ENCODE data around the gene CST11.

Gene CST11, protein sequence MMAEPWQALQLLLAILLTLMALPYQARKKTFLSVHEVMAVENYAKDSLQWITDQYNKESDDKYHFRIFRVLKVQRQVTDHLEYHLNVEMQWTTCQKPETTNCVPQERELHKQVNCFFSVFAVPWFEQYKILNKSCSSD

GRCh38 chr20:23452776-23453175 lies at the start of gene CST11:
Gene CST11 (minus strand): TSS chr20:23452876. CDS start chr20:23452811, 65 bp downstream.
- no peaks in the 10 kb centered on the region for H3K4me1 ChIP-seq (ENCODE audit: insufficient read depth, low read length)
- no peak within 1 kb of the TSS for H3K4me3 ChIP-seq (ENCODE audit: low read length)
- no peaks in the 10 kb centered on the region for H3K36me3 ChIP-seq (ENCODE audit: insufficient read depth, low read depth, low read length)
- no peaks in the 10 kb centered on the region for H3K9me3 ChIP-seq (ENCODE audit: insufficient read depth, low read depth, low read length)
- no peaks in the 10 kb centered on the region; the same call in 1 of the 2 replicates for H3K27me3 ChIP-seq (ENCODE audit: insufficient read depth, low read length)
- H3K9ac ChIP-seq (ENCODE audit: low read depth, low read length) = no peak within 1 kb of the TSS
- no peak within 1 kb of the TSS for H3K27ac ChIP-seq (ENCODE audit: low read length)

GRCh38 chr20:23501926-23502325 lies 49.2 kb upstream of the CST11 start:
- H3K36me3 ChIP-seq (ENCODE audit: insufficient read depth, low read depth, low read length) = no peaks in the 10 kb centered on the region
- H3K27ac ChIP-seq (ENCODE audit: low read length) = no peak overlapping the region
- no peaks in the 10 kb centered on the region for H3K27me3 ChIP-seq (ENCODE audit: insufficient read depth, low read length)
- no peak overlapping the region for H3K9ac ChIP-seq (ENCODE audit: low read depth, low read length)
- H3K4me1 ChIP-seq (ENCODE audit: insufficient read depth, low read length) = no peaks in the 10 kb centered on the region
- H3K4me3 ChIP-seq (ENCODE audit: low read length) = no peak overlapping the region
- peaks cover 4% of the 10 kb centered on the region for H3K9me3 ChIP-seq (ENCODE audit: insufficient read depth, low read depth, low read length)

DNA sequence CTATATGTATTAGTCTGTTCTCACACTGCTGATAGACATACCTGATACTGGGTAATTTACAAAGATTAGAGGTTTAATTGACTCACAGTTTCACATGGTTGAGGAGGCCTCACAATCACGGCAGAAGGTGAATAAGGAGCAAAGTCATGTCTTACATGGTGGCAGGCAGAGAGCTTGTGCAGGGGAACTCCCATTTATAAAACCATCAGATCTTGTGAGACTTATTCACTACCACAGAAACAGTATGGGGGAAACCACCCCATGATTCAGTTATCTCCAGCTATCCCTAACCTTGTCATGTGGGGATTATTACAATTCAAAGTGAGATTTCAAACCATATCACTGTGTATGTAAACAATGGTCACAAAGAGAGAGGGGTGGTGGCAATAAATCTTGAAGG lies 44.9 kb upstream of the CST11 start:
- H3K4me1 ChIP-seq (ENCODE audit: insufficient read depth, low read length) = no peaks in the 10 kb centered on the region
- peaks cover 14% of the 10 kb centered on the region for H3K9me3 ChIP-seq (ENCODE audit: insufficient read depth, low read depth, low read length)
- no peak overlapping the region for H3K9ac ChIP-seq (ENCODE audit: low read depth, low read length)
- H3K36me3 ChIP-seq (ENCODE audit: insufficient read depth, low read depth, low read length) = no peaks in the 10 kb centered on the region
- no peak overlapping the region for H3K4me3 ChIP-seq (ENCODE audit: low read length)
- H3K27me3 ChIP-seq (ENCODE audit: insufficient read depth, low read length) = no peaks in the 10 kb centered on the region
- no peak overlapping the region for H3K27ac ChIP-seq (ENCODE audit: low read length)

GRCh38 chr20:23493172-23493772 lies 40.6 kb upstream of the CST11 start:
- H3K27ac ChIP-seq (ENCODE audit: low read length) = no peak overlapping the region
- peaks cover 14% of the 10 kb centered on the region for H3K9me3 ChIP-seq (ENCODE audit: insufficient read depth, low read depth, low read length)
- H3K4me3 ChIP-seq (ENCODE audit: low read length) = no peak overlapping the region
- no peaks in the 10 kb centered on the region for H3K4me1 ChIP-seq (ENCODE audit: insufficient read depth, low read length)
- no peaks in the 10 kb centered on the region for H3K36me3 ChIP-seq (ENCODE audit: insufficient read depth, low read depth, low read length)
- no peaks in the 10 kb centered on the region for H3K27me3 ChIP-seq (ENCODE audit: insufficient read depth, low read length)
- H3K9ac ChIP-seq (ENCODE audit: low read depth, low read length) = no peak overlapping the region

DNA sequence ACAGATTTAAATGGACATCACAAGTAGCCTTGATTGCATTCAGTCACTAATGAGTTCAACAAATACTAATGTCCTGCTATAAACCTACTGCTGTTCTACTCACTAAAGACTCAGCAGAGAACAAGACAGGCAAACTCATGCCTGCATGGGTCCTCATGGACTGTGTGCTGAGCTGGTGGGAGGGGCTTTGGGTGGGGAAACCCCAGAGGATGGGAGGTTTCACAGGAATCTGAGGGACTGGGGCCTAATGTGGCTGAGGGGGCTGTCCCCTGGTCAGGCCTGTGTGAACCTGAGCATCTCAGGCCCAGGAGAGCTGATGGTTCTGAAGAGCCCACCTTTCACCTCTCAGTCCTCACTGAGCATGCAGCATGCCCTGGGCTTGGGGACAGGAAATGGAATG lies 39.6 kb upstream of the CST11 start:
- no peaks in the 10 kb centered on the region for H3K36me3 ChIP-seq (ENCODE audit: insufficient read depth, low read depth, low read length)
- H3K4me1 ChIP-seq (ENCODE audit: insufficient read depth, low read length) = no peaks in the 10 kb centered on the region
- H3K4me3 ChIP-seq (ENCODE audit: low read length) = no peak overlapping the region
- peaks cover 12% of the 10 kb centered on the region; the same call in 1 of the 2 replicates for H3K9me3 ChIP-seq (ENCODE audit: insufficient read depth, low read depth, low read length)
- H3K27ac ChIP-seq (ENCODE audit: low read length) = no peak overlapping the region
- H3K9ac ChIP-seq (ENCODE audit: low read depth, low read length) = no peak overlapping the region
- H3K27me3 ChIP-seq (ENCODE audit: insufficient read depth, low read length) = no peaks in the 10 kb centered on the region

DNA sequence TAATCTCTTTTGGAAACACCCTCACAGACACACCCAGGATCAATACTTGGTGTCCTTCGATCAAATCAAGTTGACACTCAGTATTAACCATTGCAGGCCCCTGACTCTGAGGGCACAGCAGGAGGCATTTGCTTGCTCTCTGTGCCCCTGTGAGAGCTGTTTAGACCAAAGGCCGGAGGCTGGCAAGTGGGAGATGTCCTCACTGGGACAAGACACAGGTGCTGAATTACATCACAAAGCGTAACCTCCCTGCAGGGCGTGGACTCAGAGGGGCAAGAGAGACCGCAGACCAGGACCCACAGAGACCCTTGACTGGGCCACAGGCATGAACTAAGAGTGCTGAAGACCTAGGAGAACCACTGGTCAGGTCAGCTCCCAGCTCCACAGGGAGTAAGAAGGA lies 38.1 kb upstream of the CST11 start, which contains the start of gene CST8:
Gene CST8 (plus strand): TSS at position 301 of the 400 bp plus-strand sequence. CDS start 551 bp downstream, outside the sequence.
- 0 out of 2 replicates have a peak, but pooled peaks cover 3% of the 10 kb centered on the region for H3K9me3 ChIP-seq (ENCODE audit: insufficient read depth, low read depth, low read length)
- H3K27me3 ChIP-seq (ENCODE audit: insufficient read depth, low read length) = no peaks in the 10 kb centered on the region
- no peak within 1 kb of the TSS for H3K27ac ChIP-seq (ENCODE audit: low read length)
- no peaks in the 10 kb centered on the region for H3K4me1 ChIP-seq (ENCODE audit: insufficient read depth, low read length)
- no peak within 1 kb of the TSS for H3K9ac ChIP-seq (ENCODE audit: low read depth, low read length)
- H3K36me3 ChIP-seq (ENCODE audit: insufficient read depth, low read depth, low read length) = no peaks in the 10 kb centered on the region
- no peak within 1 kb of the TSS for H3K4me3 ChIP-seq (ENCODE audit: low read length)

DNA sequence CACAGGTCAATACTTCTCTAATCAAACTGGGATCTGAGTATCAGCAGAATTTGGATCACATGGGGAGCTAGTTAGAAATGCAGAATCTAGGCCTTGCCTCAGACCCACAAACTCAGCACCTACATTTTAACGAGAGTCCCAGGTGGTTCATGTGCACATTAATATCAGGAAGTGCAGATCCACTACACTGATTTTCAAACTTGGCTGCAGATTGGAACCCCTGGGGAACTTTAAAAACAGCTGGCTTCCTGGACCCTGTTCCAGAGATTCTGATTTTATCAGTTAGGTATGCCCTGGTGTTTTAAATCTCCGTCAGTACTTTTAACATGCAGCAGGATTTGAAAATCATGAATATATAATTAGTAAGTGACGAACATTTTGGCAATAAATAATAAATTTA lies 36.3 kb upstream of the CST11 start:
- no peak overlapping the region for H3K9ac ChIP-seq (ENCODE audit: low read depth, low read length)
- no peaks in the 10 kb centered on the region for H3K27me3 ChIP-seq (ENCODE audit: insufficient read depth, low read length)
- H3K4me1 ChIP-seq (ENCODE audit: insufficient read depth, low read length) = no peaks in the 10 kb centered on the region; the same call in 1 of the 2 replicates
- H3K4me3 ChIP-seq (ENCODE audit: low read length) = no peak overlapping the region
- H3K27ac ChIP-seq (ENCODE audit: low read length) = no peak overlapping the region
- no peaks in the 10 kb centered on the region for H3K9me3 ChIP-seq (ENCODE audit: insufficient read depth, low read depth, low read length)
- no peaks in the 10 kb centered on the region for H3K36me3 ChIP-seq (ENCODE audit: insufficient read depth, low read depth, low read length)

DNA sequence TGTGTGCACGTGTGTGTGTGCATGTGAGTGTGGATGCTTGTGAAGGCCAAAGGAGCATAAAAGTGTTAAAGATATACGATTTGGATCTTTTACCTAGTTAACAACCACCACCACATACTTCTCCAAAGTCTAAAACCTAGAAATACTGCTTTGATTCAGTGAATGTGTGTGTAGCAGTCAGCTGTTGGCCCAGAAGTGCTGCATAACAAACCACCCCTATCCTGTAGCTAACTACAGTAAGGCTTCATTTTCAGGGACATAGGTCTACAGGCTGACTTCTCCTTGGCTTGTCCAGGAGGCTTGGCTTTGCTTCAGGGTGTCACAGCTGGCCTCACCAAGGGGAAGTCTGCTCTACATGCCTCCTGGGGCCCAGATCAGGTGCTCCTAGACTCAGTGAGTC lies 35.8 kb upstream of the CST11 start:
- H3K27ac ChIP-seq (ENCODE audit: low read length) = no peak overlapping the region
- no peaks in the 10 kb centered on the region for H3K27me3 ChIP-seq (ENCODE audit: insufficient read depth, low read length)
- no peaks in the 10 kb centered on the region for H3K9me3 ChIP-seq (ENCODE audit: insufficient read depth, low read depth, low read length)
- H3K9ac ChIP-seq (ENCODE audit: low read depth, low read length) = no peak overlapping the region
- H3K4me1 ChIP-seq (ENCODE audit: insufficient read depth, low read length) = no peaks in the 10 kb centered on the region; the same call in 1 of the 2 replicates
- no peak overlapping the region for H3K4me3 ChIP-seq (ENCODE audit: low read length)
- no peaks in the 10 kb centered on the region for H3K36me3 ChIP-seq (ENCODE audit: insufficient read depth, low read depth, low read length)

GRCh38 chr20:23484081-23484480 lies 31.4 kb upstream of the CST11 start:
- no peak overlapping the region for H3K27ac ChIP-seq (ENCODE audit: low read length)
- no peaks in the 10 kb centered on the region; the same call in 1 of the 2 replicates for H3K4me1 ChIP-seq (ENCODE audit: insufficient read depth, low read length)
- no peaks in the 10 kb centered on the region for H3K36me3 ChIP-seq (ENCODE audit: insufficient read depth, low read depth, low read length)
- no peak overlapping the region for H3K4me3 ChIP-seq (ENCODE audit: low read length)
- no peak overlapping the region for H3K9ac ChIP-seq (ENCODE audit: low read depth, low read length)
- no peaks in the 10 kb centered on the region for H3K9me3 ChIP-seq (ENCODE audit: insufficient read depth, low read depth, low read length)
- no peaks in the 10 kb centered on the region for H3K27me3 ChIP-seq (ENCODE audit: insufficient read depth, low read length)

DNA sequence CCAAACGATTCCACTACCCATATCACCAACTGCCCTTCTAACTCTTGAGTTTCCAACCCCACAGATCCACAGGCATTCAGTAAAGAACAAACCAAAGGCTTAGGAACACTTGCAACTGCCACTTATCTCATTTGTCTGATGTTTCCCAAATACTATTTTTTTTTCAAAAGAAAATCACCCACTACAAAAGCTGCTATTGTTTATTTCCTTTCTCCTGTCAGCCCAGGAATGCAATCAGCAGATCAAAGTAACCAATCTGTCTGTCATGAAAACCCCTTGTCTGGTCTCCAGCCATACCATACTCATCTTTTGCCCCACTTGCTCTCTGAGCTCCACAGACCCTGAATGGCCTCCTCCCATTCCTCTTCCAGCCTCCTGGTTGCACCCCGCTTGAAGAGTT lies 29.5 kb upstream of the CST11 start:
- no peak overlapping the region for H3K27ac ChIP-seq (ENCODE audit: low read length)
- H3K4me3 ChIP-seq (ENCODE audit: low read length) = no peak overlapping the region
- H3K4me1 ChIP-seq (ENCODE audit: insufficient read depth, low read length) = no peaks in the 10 kb centered on the region; the same call in 1 of the 2 replicates
- no peak overlapping the region for H3K9ac ChIP-seq (ENCODE audit: low read depth, low read length)
- no peaks in the 10 kb centered on the region for H3K27me3 ChIP-seq (ENCODE audit: insufficient read depth, low read length)
- H3K36me3 ChIP-seq (ENCODE audit: insufficient read depth, low read depth, low read length) = no peaks in the 10 kb centered on the region
- no peaks in the 10 kb centered on the region for H3K9me3 ChIP-seq (ENCODE audit: insufficient read depth, low read depth, low read length)

GRCh38 chr20:23479043-23479442 lies 26.4 kb upstream of the CST11 start:
- Histone ChIP-seq H3K27ac (ENCODE audit: low read length) (no peak overlapping the region), H3K4me1 (ENCODE audit: insufficient read depth, low read length) (peaks cover 3% of the 10 kb centered on the region; the same call in 1 of the 2 replicates), H3K9me3 (ENCODE audit: insufficient read depth, low read depth, low read length) (no peaks in the 10 kb centered on the region), H3K9ac (ENCODE audit: low read depth, low read length) (no peak overlapping the region), H3K27me3 (ENCODE audit: insufficient read depth, low read length) (peaks cover 8% of the 10 kb centered on the region), H3K36me3 (ENCODE audit: insufficient read depth, low read depth, low read length) (no peaks in the 10 kb centered on the region), H3K4me3 (ENCODE audit: low read length) (no peak overlapping the region)

GRCh38 chr20:23477223-23477622 lies 24.5 kb upstream of the CST11 start:
- Histone ChIP-seq H3K27me3 (ENCODE audit: insufficient read depth, low read length) (peaks cover 8% of the 10 kb centered on the region), H3K9me3 (ENCODE audit: insufficient read depth, low read depth, low read length) (no peaks in the 10 kb centered on the region), H3K9ac (ENCODE audit: low read depth, low read length) (no peak overlapping the region), H3K4me3 (ENCODE audit: low read length) (no peak overlapping the region), H3K27ac (ENCODE audit: low read length) (no peak overlapping the region), H3K36me3 (ENCODE audit: insufficient read depth, low read depth, low read length) (no peaks in the 10 kb centered on the region), H3K4me1 (ENCODE audit: insufficient read depth, low read length) (peaks cover 9% of the 10 kb centered on the region; the same call in 1 of the 2 replicates)
